HG02798 (cell line): Measurements from ENCODE around the gene FAM53B.

Experiments
- ATAC-seq: cut with Tn5 transposase; IDR thresholded peaks from one replicate; pipeline ENCODE4 v1.9.1; 2021; ENCODE audit warnings: mild to moderate bottlenecking; ENCODE audit not compliant: unreplicated experiment, poor library complexity

Gene FAM53B

GRCh38 chr10:124604214-124605000 is 139.8 kb downstream of the FAM53B start:
- ATAC-seq: no peak

GRCh38 chr10:124603376-124604213 is 140.6 kb downstream of the FAM53B start:
- no peak for ATAC-seq

- ATAC-seq: no peak
These were observed 141.4 kb downstream of the FAM53B start for GRCh38 chr10:124602646-124603365.

GRCh38 chr10:124602121-124602561 is 142.0 kb downstream of the FAM53B start:
- ATAC-seq: no peak

- no peak for ATAC-seq
These were observed 142.6 kb downstream of the FAM53B start for GRCh38 chr10:124601431-124602120.

- no peak for ATAC-seq
These were observed 143.2 kb downstream of the FAM53B start for GRCh38 chr10:124601016-124601415.

GRCh38 chr10:124600051-124600880 is 143.9 kb downstream of the FAM53B start:
- ATAC-seq: no peak

- no peak for ATAC-seq
These were observed 144.6 kb downstream of the FAM53B start for GRCh38 chr10:124599588-124600050.

GRCh38 chr10:124598773-124599587 is 145.2 kb downstream of the FAM53B start:
- ATAC-seq: no peak

GRCh38 chr10:124598196-124598595 is 146.0 kb downstream of the FAM53B start:
- no peak for ATAC-seq

GRCh38 chr10:124597846-124598165 is 146.4 kb downstream of the FAM53B start:
- ATAC-seq: no peak

GRCh38 chr10:124596962-124597845 is 147.0 kb downstream of the FAM53B start:
- no peak for ATAC-seq

- no peak for ATAC-seq
These were observed 147.9 kb downstream of the FAM53B start for GRCh38 chr10:124596116-124596785.

- no peak for ATAC-seq
These were observed 148.9 kb downstream of the FAM53B start for GRCh38 chr10:124595143-124595883.

GRCh38 chr10:124594240-124594639 is 149.9 kb downstream of the FAM53B start:
- ATAC-seq: no peak

- no peak for ATAC-seq
These were observed 150.7 kb downstream of the FAM53B start for GRCh38 chr10:124593431-124593985.
